Measurements from ENCODE around the gene GGACT. TPM values are rescaled to one million over a fixed set of nuclear protein-coding genes. Genes with fewer than 3 reads are reported as not detected.

The GGACT gene
- total and polyA plus RNA-seq, 2 of the 8 experiments (the other 6 are each of a cell fraction or from before 2014, with no cell fraction given), result 1.1 to 1.5 TPM

DNA sequence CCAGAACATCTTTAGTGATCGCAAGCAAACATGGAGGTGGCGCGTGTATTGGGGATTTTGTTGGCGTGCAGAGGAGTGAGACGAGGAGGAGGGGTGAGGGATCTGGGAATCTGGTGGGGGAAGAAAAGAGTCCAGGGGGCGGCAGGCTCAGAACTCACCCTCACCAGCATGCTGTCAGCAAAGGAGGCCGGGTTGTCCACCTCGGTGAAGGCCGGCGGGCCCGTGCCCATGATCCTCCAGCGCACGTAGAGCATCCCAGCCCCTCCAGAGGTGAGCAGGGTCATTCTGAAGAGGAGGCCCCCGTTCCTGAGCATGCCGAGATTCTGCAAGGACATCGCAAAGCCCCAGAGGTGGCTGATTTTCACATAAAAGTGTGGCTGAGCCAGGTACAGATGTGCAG, 48.8 kb upstream of the GGACT start (continued):
- TF ChIP-seq KDM5A (IDR thresholded peaks at IDR 0.05; ENCODE audit: low read length) (no peak), CHD2 (IDR thresholded peaks at IDR 0.05; ENCODE audit: low read length) (no peak), SP2 (IDR thresholded peaks at IDR 0.05; ENCODE audit: low read length) (no peak), EP300 (IDR thresholded peaks at IDR 0.05; ENCODE audit: borderline replicate concordance in 1 of 2, low read depth in 2 of 2, low read length in 2 of 2) (no peak)

Measured in H1 (cell line).